NCI-H69 (cell line): ENCODE measurements around the gene TMTC1.
"Not testable (repeated sequence)": the region's sequence is repeated elsewhere in the genome, so short reads cannot be mapped to it uniquely, and the experiment has no call there.

Experiments
- DNase-seq: peaks from one replicate; lab custom pipeline; 2025; lab: John Stamatoyannopoulos, UW

TMTC1 gene

DNA sequence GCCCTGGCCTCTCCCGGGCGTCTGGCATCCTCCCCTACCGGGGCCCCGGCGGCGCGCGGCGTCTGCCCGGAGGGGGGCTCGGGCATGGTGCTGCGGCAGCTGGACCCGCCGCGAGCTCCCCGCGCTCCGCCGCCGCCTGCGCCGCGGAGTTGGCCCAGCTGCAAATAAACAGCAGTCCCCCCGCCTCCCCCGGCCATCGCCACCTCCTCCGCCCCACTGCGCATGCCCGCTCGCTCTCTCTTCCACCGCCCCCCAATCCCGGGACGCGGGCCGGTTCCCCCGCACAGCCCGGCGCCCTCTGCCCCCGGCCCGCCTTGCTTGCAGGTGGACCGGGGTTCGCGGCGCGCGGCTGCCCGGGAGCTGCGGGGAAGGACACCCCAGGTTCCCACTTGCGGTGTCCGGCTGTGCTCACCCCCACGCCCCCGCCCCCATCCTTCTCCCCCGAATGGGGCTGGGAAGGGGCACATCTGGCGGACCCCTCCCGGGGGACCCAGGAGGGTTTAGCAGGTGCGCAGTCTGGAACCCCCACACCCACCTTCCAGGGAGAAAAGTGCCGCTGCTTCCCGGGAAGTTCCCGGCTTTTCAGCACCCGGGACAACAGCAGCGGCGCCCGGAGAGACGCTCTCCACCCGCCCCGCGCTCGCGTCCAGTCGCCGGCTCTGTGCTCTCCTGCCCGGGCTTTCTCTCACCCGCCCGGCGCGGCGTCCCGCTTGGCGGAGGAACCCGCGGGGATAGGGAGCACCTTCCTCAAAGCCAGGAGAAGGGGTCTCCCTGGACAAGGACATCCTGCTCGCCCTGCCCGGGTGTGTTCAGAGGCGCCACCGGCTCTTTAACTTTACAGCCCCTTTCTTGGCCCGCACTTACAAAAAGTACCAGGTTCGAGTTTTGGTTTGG is at the start of gene TMTC1:
Gene TMTC1, minus strand, starts transcription at position 170 of the 894 bp plus-strand sequence. CDS start 191 bp downstream, outside the sequence.
- DNase-seq, result peak; percentile 72

DNA sequence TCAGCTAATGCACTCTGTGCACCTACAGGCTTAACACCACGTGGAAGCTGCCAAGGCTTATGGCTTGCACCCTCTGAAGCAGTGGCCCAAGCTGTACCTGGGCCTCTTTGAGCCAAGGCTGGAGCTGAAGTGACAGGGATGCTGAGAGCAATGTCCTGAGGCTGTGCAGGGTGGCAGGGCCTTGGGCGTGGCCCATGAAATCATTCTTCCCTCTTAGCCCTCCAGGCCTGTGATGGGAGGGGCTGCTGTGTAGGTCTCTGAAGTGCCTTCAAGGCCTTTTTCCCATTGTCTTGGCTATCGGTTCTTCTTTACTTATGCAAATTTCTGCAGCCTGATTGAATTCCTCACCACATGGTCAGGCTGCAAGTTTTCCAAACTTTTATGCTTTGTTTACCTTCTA is 47.4 kb upstream of the TMTC1 start:
- no peak for DNase-seq

DNA sequence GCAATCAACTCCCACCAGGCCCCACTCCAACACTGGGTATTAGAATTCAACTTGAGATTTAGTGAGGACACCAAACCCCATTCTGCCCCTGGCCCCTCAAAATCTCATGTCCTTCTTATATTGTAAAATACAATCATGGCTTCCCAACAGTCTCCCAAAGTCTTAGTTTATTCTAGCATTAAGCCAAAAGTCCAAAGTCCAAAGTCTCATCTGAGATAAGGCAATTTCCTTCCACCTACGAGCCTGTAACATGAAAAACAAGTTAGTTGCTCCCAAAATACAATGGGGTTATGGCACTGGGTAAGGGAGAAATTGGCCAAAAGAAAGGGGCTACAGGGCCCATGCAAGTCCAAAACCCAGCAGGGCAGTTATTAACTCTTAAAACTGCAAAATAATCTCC is 46.6 kb upstream of the TMTC1 start:
- DNase-seq, result no peak

DNA sequence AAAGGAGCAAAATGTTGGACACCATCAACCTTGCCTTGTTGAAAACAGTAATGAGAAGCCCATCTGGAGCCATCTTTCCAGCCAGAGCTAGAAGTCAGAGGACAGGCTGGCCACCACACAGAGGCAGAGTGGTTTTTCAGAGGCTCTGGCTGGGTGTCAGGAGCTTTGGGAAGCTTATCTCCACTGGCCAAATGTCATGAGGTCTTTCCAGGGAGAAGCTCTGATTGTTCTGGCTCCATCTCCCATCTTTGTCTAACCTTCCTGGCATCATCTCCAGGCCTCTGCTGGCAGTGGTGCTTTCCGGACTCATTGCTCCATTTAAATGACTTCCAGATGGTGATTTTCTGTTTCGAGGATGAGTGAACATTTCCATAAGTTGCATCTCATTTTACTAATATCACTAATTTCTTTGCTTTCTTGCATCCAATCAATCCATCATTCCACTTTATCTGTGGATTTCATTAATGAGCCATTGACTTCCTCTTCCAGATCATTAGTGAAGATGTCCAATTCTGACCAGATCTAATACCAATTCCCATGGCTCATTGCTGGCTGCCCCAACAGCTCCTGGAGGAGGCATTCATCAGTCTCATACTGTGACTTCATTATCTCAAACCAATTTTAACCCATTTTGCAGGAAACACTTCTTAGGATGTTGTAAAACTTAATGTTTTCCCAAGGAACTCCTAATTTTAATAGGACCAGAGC is 35.3 kb upstream of the TMTC1 start:
- no peak for DNase-seq

DNA sequence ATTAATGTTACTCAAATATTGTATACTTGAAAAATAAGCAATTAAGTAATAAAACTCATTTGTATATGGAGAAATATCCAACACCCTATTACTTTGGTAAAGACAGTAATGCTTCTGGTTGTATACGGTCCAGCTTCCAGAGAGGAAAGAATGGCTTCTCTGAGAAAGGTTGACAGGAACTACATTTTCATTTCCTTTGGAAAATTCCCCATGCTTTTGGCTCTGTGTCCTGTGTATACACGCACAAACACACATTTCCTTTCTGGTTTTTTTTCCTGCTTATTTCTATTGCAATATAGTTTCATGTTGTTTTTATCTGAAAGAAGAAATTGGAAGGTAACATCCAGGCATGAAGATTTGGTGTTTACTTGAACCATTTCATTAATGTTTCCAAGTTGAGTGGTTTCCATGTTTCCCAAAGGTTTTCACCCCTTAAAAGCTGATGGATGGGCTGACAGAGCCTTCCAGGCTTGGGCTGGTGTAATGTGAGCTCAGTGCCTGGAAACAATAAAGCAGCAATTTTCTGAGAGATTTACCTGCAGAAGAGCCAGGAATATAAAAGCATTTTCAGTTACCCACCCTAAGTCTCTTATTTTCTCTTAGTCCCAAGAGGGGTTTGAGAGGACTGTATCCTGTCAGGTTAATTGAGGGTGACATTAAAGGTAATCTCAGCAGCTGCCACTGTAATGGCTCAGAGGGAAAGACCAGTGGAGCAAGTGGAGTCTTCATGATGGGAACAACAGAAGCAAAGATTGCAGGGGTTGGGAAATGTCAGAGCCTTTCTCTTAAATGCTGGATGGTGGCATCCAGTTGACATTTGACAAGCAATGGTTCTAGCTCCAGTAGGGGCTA is 33.4 kb upstream of the TMTC1 start:
- no peak for DNase-seq

DNA sequence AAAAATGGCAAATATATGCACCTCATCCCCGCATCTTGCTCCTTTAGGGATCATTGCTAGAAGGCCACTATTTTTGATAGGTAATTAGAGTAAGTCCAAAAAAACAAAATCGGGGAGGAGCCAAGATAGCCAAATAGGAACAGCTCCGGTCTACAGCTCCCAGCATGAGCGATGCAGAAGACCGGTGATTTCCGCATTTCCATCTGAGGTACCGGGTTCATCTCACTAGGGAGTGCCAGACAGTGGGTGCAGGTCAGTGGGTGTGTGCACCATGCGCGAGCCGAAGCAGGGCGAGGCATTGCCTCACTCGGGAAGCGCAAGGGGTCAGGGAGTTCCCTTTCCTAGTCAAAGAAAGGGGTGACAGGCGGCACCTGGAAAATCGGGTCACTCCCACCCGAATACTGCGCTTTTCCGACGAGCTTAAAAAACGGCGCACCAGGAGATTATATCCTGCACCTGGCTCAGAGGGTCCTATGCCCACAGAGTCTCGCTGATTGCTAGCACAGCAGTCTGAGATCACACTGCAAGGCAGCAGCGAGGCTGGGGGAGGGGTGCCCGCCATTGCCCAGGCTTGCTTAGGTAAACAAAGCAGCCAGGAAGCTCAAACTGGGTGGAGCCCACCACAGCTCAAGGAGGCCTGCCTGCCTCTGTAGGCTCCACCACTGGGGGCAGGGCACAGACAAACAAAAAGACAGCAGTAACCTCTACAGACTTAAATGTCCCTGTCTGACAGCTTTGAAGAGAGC is 26.0 kb upstream of the TMTC1 start:
- not testable (repeated sequence) for DNase-seq

DNA sequence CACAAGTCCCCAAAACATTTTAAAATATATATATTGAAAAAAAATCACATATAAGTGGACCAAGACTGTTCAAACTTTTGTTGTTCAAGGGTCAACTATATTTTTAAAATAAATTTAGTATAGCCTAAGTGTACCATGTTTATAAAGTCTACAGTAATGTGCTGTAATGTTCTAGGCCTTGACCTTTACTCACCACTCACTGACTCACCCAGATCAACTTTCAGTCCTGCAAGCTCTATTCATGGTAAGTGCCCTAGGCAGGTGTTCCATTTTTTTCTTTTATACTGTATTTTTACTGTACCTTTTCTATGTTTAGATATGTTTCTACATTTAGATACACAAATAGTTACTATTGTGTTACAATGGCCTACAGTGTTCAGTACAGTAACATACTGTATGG is 23.4 kb upstream of the TMTC1 start:
- no peak for DNase-seq

DNA sequence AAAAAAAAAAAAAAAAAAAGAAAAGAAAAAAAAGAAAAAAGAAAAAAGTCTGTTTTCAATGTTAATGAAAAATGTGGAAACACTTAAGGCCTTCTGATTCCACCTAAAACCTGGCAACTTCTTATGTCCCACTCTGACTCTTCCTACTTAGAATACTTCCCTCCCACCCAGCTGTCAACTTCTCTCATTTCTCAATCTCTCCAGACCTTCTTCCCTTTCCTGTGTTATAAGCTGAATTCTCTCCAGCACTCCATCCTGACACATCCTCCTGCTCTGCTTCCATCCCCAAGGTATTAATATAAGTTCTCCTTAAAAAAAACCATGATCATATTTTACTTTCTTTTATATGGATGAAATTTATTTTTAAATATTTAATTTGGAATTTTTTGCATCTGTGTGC is 20.3 kb upstream of the TMTC1 start:
- DNase-seq, result no peak

DNA sequence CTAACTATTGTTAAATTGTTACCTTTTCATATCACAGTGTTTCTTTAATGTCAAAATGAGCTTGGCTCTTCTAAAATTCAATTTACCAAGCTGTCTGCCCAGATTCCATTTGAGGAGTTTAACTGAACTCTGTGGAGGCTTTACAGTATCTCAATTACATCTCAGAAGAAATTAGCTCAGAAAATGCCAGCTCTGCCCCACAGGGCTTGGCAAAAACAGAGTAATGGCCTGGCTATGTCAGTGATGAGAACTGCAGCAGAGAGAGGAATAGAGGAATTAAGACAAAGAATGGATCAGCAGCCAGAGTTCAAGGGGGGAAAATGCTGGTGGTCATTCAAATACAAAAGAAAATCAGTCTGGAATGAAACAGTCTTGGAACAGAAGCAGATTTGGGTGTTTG is 15.8 kb upstream of the TMTC1 start:
- DNase-seq, result no peak

DNA sequence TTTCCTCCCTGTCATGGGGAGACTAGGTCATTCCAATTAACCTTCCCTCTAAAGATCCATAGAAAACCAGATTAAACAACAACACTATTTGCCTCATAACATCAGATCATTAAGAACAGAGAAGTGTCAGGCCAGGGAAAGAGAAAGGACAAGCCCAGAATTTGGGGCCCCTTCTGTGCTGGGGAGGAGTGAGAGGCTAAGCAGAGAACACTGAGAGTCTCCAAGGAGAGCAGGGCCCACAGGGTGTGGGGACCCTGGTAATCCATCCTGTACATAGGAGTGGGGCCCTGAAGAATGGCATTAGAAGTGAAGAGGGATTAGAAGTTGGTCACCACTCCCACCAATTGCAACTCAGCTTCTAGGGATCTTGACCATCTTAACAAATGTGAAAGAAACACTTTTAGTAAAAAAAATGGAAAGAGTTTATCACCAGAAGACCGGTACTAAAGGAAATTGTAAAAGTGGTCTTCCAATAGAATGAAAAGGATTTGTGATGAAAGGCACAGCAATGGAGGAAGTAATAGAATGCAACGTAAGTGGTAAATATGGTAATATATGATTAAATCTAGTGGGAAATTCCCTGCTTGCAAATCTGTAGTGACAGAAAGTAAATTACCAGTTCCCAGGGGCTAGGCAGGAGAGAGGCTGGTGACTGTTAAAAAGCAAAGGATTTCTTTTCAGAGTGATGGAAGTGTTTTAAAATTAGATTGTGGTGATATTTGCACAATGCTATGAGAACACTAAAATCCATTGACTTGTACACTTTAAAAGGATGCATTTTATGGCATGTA is 14.0 kb upstream of the TMTC1 start:
- no peak for DNase-seq

DNA sequence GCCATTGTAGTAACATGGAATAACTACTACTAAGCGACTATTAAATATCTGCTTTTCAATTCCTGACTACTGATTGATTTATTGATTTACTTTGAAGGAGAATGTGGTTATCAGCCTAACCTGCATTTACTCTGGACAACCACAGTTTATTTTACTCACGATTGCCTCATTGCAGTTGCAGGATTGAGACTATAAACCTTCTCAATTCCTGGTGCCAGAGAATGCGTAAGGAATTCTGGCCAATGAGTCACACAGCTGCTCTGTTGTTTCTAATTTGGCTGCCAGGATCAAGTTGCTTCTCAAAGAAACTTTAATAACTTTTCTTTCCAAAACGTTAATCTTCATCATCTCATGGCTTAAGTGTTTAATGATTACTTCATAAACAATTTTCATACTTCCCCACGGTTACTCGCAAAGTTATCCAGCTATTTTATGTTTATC is 13.1 kb upstream of the TMTC1 start:
- no peak for DNase-seq

DNA sequence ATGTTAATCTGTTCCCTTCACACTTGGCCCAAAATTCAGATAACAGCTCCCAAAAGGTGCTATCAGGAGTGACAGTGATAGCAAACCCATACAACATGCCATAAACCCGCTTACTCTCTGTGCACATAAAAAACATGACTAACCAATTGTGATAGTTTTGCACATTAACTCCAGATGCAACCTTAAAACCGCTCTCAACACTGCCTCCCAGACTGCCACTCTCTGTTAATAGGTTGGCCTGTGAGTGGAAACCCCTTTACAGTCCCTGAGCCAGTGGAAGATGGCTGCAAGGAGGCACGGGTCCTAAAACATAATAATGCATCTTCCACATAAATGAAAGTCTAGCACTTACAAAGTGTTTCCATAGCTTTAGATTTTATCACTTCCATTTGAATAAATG is 12.0 kb upstream of the TMTC1 start:
- DNase-seq, result no peak

DNA sequence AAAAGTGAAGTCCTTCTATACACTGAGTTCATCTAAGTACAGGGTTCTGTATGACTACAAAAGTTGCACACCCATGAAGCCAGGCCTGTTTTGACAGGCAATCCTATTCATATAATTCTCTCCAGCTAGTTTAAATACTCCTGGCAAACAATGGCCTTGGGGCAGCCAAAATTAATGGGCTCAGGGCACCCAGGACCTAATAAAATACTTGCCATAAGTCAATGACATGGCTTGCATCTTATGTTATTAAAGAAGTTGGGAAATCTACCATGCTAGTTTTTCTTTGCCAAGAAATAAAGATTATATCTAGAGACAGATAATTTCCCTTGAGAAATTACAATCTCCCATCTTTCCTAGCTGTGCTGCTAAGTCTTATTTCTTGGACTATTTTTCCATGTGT is 11.1 kb upstream of the TMTC1 start:
- DNase-seq, result no peak

DNA sequence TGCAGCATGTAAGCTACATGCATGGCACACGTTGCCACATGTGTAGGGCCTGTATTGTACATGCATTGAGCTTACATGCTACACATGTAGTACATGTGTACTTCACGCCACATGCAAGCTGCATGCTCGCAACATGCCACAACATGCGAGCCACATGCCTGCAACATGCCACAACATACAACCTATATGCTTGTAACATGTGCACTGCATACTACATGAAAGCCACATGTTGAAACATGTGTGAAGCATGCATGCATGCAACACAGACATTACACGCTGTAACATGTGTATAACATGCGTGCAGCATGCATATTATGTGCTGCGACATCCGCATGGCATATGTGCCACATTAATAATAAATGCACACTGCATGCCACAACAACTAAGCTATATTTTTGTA is 9.1 kb upstream of the TMTC1 start:
- no peak for DNase-seq

DNA sequence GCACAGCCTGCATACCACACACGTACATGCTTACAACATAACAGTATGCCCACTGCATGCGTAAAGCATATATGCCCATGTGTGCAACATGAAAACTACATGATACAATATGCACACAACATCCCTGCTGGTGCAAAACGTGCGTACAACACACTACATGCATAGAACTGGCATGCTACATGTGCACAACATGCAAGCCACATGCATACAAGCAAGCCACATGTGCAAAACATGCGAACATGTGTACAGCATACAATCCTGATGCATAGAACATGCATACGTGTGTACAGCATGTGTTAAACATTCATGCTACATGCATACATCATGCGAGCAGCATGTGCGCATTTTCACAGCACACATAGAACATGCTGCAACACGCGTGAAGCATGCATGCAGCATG is 8.4 kb upstream of the TMTC1 start:
- DNase-seq, result no peak

DNA sequence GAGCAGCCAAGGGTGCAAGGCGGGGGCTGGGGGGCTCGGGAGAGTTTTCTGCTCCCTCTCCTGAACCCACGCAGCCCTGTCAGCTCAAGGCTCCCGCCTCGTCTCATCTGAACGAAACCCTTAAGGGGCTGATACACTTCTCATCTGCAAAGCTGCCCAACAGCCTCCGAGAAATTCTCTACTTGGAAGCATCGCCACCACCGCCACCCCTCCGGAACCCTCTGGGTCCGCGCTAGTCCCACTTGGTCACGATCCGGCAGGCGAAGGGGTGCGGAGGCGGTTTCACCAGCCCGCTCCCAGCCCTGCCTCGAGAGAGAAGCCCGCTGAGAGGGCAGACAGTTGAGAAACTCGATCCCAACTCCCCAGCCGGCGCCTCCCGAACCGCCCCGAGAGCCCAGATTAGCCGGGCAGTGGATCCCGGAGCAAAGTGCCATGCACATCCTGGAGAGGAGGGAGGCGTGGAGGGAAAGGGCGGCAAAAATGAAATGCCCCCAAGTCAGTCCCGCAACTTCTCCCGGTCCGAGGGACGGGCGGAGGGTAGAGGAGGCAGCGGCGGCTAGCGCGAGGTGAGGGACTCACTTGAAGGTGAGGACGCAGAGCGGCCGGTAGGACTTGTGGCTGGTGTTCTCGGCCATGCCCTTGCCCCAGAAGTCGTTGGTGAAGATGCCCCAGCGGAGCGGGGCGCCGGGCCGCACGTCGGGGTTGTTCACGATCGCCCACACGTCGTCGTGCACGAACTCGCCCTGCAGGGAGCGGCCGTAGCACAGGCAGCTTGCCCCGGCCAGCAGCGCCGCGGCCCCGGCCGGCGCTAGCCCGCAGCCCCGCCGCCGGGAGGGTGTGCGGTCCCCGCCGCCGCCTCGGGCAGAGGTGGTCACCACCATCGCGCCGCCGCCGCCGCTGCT is 620 bp downstream of the TMTC1 start:
- DNase-seq, result peak; percentile 50

DNA sequence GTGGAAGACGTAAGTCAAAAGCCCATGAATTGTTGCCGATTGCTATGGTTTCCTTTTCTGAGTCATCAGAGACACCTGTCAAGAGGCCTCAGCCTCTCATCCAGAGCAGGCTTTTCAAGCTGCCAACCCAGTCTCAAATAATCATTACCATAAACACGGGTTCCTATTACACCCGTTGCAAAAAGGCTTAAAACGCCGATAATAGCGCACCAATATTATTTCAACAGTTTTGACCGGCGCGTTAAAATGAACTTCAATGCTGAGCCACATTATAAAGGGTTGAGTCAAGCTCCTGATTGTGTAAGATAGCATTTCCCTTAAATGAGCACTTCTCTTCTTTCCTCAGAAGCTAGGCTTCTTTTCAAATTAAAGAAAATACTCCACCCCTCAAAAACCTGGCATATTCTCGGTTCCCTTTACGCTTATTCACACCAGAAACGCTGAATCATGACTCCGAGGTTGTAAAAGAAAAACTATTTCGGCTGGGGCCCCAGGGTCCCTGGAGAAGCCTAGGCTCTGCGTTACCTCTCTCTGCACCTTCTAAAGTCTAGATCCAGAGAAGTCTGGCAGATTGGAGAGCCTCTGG is 1.4 kb downstream of the TMTC1 start:
- DNase-seq, result peak; percentile 37

DNA sequence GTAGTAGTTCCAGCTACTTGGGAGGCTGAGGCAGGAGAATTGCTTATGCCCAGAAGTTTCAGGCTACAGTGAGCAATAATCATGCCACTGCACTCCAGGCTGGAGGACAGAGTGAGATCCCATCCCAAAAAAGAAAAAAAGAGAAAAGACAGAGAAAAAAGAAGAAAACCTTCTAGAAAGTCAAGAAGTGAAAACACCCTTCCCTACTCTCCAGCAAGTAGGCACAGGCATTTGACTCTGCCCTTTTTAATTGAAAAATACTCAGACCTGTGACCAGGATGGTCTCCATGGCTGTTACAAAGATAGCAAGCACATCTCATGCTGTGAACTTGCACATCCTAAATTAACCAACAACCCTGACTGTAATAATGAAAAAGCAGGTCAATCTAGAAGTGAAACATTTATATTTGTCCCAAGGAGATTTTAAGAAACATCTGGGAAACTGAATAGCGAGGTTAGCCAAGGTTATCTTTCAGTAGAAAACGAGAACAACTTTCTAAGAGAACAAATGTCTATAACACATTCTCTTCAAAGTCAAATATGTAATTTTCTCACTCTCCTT is 2.0 kb downstream of the TMTC1 start:
- DNase-seq, result no peak

DNA sequence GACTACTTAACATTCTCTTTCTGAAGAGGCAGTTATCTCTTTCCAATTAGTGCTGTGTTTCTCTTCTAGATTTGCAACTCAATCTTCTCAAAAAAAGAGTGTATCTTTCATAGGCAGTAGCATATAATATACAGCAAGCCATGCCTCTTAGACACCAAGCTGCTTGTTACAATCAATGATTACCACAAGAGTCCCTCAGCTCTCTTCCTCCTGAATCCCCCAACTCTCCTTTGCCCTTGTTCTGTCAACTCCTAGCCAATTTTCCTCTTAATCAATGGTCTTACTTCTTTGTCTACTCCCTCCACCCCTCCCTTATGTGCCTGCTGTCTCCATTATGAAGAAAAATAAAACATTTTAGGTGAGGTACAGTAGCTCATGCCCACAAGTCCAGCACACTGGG is 2.6 kb downstream of the TMTC1 start:
- DNase-seq, result no peak
